T-helper 1 cell treated with Interleukin-12 subunit alpha and Interleukin-12 subunit beta and Interleukin-4 antibody, amounts not matched to agents 30 ng/mL and 1 ng/mL, for 36 hours (primary cell): ENCODE results near the gene HNF1A. TPM values are rescaled to one million over a fixed set of nuclear protein-coding genes. Genes with fewer than 3 reads are reported as not detected.

Experiments
- intact Hi-C: fragments of 100-400 bp; cut with micrococcal nuclease; formaldehyde crosslinking; loops from one replicate; pipeline ENCODE4 v1.15.1; 2024
- total RNA-seq: library from RNA; stranded (reverse); gene quantifications from 2 replicates; pipeline ENCODE4 v1.2.3, GENCODE V29; 2022

The HNF1A gene
- total RNA-seq, 1 donor from 2014 or later = not detected

DNA sequence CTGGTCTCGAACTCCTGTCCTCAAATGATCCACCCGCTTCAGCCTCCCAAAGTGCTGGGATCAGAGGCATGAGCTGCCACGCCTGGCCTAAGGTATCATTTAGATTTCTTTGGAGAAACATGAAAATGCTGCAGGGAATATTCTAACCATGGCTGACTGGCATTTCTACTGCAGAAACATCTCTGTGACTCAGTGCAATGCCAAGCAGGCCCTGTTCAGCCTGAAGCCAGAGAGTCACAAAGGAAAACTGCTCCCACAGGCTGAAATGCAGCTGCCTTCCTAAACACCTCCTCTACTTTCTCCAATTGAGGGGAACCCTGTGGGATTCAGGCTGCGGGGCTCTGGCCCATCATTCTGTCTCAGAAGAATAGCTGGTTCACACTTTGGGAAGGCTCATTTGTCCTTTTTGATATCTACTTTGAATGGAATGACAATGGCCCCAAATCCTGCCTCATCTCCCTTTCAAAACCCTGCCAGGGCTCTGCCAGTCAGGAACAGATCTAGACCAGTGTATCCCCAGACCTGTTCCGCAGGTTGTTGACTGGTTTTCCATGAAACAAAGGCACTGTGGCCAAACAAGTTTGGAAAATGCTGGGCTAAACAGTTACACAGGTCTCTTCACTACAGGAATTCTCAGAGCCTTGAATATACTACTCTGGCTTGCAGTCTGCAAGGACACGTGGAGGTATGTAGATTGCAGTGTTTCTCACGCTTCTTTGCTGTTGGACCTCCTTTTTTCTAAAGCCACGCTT lies 30.2 kb downstream of the HNF1A start:
- intact Hi-C loops = no loop called here

DNA sequence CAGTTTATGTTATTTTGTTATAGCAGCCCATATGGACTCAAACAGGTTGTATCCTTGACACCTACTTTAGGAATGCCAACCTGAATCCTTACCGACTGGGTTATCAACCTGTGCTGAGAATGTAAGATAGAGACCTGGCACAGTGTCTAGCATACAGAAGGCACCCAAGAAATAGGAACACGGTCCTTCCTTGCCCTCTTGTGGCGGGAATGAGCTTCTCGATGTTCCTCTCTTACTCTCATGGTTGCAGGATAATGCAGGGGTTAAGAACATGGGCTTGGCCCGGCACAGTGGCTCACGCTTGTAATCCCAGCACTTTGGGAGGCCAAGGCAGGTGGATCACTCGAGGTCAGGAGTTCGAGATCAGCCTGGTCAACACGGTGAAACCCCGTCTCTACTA lies 31.4 kb downstream of the HNF1A start:
- intact Hi-C loops = loop anchor here (10.0 kb wide), 1 partner anchor 575 kb away; the partner anchor contains the start of gene COX6A1

DNA sequence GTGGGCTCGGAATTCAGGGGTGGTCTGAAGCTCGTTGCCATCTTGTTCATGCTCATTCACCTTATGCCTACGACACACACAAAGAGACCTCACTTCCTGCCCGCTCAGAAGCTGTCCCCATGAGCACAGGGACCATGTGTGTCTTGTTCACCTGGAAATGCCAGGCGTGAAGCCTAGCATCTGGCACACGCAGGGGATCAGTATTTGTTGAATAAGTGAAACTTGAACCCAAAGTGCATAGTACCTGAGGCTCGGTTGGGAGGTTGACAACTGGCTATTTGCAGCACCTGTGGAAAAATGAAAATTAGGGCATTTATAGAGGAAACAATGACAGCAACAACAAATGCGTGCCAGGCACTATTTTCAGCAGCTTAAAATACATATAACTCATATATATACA lies 32.5 kb downstream of the HNF1A start:
- intact Hi-C loops = loop anchor here (10.0 kb wide), 1 partner anchor 576 kb away; the partner anchor contains the start of gene COX6A1

DNA sequence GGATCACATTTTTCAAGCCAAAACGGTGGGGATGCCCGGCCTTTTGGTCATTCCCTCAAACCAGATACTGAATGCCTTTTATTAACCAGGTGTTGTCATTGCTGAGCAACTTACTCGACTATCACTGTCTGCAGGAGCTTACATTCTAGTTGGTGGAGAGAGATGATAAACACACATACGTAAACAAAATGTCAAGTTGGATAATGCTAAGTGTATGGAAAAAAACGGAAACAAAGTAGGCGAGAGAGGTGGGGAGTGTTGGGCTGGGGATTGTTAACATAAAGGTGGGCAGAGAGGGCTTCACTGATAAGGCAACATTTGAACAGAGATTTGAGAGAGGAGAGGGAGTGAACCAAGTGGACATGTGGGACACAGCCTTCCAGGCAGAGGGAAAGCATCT lies 33.5 kb downstream of the HNF1A start:
- intact Hi-C loops = loop anchor here (10.0 kb wide), 1 partner anchor 577 kb away; the partner anchor contains the start of gene COX6A1

DNA sequence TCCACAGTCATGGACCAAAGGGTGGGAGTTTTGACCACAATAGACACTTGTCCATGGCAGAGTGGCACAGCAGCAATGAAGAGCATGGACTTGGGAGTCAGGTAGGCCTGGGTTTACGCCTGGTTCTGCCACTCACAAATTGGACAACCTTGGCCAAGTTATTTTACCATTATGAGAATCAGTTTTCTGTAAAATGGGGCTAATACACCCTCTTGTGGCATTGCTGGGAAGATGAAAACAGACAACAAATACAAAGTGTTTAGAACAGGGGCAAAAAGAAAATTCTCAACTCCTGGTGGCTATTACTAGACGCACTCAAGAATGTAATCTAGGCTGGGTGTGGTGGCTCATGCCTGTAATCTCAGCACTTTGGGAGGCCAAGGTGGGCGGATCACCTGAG lies 35.4 kb downstream of the HNF1A start:
- intact Hi-C loops = loop anchor here (10.0 kb wide), 1 partner anchor 579 kb away; the partner anchor contains the start of gene COX6A1

DNA sequence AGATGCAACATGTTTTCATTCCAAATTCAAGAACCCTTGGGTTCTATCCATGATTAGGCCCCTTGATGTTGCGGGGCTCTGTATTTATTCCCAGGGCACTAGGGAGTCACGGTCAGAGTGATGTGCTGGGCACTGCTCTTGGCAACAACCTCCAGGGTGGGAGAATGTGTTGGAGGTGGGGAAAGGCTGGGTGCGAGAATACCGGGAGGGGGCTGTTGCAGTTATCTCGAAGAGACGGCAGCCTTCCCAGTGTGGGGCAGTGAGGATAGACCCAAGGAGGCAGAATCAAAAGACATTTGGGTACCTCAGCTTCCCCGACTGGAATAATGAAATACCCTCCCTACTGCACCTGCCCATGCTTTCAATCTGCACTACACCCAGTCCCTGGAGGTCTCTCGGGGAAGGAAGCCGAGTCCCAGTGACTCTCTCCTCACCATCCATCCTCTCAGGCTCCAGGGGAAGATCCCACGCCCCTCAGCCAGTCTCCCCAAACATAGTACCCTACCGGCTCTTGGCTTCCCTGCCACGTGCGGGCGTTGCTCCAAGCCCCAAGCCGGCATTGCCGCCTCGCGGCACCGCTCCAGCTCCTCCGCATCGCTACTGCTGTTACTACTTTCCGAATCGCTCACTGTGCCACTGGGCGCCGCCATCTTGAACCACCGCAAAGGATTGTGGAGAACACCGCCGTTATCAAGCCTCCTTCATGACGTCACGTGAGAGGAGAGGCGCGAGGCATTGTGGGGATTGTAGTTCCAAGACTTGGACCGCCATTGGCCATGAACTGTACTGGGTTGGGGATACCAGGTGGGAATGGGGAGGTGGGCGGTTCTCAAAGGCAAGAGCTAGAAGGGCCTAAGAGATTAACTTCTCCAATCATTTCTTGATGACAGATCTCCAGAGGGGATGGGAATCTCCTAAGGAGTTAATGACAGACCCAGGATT lies 37.8 kb downstream of the HNF1A start, which contains the start of gene C12orf43:
Gene C12orf43 (minus strand): TSS at position 663 of the 942 bp plus-strand sequence. CDS start 13 bp downstream, at position 650.
- intact Hi-C loops = loop anchor here (1.0 to 10.0 kb wide), 15 partner anchors 11 to 581 kb away; partner anchors contain the start of genes CAMKK2, COQ5, COX6A1 and OASL

DNA sequence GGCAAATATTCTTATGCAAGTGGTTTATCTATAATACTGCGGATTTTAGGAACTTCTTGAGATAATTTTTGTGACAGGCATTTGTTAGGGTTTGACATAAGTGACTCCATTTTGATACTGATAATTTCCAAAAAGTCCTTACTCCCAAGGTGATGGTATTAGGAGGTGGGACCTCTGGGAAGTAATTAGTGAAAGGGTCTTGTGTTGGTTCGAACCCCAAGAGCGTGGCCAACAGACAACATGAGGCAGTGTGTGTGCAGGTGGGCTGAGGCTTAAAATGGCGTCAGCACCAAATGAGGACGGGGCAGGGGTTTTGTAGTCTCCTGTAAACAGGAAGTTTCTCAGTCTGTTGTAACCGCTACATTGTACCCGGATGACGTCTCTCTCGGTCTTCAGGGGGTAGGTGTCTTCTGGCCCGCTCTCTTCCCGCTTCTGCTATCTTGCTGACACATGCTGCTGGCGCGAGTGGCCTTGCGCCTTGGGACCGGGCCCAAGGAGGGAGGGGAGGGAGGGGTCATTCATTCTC lies 39.7 kb downstream of the HNF1A start:
- intact Hi-C loops = loop anchor here (2.0 to 10.0 kb wide), 3 partner anchors 204 to 583 kb away; partner anchors contain the start of genes CAMKK2 and COX6A1

DNA sequence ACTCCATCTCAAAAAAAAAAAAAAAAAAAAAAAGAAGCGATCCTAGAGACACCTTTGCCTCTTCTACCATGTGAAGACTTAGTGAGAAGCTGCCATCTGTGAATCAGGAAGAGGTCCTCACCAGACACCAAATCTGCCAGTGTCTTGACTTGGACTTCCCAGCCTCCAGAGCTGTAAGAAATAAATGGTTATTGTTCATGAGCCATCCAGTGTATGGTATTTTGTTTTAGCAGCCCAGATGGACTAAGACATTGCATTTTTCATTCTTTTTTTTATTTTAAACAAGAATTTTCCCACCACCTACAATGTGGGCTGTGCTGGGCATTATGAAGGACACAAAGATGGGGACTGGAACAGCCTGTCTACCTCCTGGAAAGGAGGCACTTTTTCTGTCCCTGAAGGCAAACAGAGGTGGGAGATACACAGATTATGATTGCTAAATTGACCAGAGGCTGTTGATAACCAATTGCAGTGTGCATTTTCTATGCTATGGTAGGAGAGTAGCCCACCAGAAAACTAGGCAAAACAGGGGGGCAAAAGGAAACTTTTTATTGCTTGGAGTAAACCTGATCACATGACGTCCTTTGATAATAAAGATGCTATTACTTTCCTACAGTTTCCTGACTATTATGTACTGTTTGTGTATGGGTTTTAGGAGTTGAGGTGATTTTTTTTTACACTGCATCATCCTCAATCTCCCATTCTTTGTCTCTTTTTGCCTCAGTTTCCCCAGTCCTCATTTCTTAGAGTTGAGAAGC lies 40.7 kb downstream of the HNF1A start:
- intact Hi-C loops = loop anchor here (5.0 to 10.0 kb wide), 2 partner anchors 203 to 584 kb away; partner anchors contain the start of gene COX6A1

DNA sequence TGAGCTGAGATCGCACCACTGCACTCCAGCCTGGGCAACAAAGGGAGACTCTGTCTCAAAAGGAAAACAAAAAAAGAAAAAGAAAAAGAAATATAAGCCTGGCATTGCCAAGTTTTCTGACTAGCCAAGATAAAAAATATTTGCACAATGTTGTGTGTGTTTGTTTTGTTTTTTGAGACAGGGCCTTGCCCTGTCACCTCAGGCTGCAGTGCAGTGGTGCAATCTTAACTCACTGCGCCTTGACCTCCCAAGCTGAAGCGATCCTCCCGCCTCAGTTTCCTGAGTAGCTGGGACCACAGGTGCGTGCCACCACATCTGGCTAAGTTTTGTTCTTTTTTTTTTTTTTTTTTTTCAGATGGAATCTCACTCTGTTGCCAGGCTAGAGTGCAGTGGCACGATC lies 43.4 kb downstream of the HNF1A start:
- intact Hi-C loops = no loop called here

DNA sequence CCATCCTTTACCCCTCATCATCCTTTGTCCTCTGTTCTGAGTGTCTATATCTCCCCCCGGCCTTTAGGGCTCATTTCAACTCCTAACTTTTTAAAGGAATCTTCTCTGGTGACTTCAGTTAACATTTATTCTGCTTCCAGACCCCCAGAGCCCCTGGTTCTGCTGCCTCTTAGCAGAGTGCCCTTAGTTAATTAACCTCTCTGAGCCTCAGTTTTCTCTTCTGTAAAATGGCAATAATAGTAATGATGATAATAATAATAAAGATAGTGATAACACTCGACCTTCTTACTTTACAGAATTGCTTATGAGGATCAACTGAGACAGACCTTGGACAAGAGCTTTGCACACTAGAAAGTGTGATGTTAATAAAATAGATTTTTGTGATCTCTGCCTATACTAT lies 44.4 kb downstream of the HNF1A start:
- intact Hi-C loops = no loop called here

DNA sequence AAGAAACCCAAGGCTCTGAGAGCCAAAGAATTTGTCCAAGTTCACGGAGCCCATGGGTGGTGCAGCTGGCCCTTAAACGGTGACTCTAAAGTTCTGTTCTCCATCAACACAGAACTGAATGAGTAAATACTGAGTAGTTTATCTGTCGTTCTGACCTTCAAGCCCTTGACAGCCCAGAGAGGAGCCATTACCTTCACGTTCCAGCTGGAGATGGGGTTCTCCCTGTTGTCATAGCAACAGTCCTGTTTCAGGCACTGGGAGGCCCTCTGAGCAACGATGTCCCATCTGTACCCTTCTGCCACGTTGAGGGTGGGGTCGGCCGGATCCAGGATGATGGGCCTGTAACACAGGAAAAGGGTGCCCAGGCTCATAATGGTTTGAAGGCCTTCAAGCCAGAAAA lies 45.5 kb downstream of the HNF1A start:
- intact Hi-C loops = no loop called here

DNA sequence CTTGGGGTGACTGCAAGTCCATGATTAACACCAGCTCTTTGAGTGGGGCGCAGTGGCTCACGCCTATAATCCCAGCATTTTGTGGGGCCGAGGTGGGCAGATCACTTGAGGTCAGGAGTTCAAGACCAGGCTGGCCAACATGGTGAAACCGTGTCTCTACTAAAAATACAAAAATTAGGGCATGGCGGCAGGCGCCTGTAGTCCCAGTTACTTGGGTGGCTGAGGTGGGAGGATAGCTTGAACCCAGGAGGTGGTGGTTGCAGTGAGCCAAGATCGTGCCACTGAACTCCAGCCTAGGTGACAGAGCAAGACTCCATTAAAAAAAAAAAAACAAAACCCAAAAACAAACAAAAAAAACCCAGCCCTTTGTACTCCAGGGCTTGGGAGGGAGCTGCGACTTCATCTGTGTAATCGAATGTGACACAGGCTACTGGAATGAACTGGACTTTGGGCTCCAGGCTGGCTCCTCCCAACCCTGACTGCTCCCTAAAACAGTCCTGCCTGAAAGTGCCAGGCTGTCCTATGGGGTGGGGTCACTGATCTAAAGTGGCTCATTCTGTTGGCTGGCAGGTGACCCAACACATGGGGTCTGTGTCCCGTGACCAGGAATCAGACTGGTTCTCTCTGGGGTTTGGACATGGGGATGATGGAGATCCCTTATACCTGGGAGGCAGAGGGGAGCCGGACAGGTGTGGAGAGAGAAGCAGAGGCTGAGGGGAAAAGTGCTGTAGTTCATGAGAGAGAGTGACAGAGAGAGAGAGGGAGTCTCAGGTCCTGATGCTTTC lies 47.3 kb downstream of the HNF1A start:
- intact Hi-C loops = no loop called here

DNA sequence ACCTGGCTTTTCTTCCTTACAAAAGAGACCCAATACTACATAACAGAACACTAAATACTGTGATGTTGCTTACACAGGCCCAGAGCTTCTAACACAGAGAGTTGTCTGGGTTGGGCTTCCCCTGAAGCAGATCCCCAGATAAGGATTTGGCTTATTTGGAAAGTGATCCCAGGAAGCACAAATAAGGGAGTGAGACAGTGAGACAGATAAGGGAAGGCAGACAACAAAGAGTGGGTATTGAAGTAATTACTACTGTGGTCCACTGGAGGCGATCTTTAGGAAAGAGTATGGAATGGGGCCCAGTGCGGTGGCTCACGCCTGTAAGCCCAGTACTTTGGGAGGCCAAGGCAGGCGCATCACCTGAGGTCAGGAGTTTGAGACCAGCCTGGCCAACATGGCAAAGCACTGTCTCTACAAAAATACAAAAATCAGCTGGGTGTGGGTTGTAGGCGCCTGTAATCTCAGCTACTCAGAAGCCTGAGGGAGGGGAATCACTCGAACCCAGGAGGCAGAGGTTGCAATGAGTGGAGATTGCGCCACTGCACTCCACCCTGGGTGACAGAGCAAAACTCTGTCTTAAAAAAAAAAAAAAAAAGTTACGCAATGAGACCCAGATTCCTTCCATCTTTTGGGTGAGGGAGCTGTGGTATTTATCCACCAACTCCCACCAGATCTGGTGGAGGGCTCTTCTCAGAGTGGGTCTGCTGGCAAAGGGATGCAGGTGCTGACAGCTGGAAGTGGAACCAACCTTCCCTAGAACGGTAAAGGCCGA lies 48.1 kb downstream of the HNF1A start:
- intact Hi-C loops = no loop called here

DNA sequence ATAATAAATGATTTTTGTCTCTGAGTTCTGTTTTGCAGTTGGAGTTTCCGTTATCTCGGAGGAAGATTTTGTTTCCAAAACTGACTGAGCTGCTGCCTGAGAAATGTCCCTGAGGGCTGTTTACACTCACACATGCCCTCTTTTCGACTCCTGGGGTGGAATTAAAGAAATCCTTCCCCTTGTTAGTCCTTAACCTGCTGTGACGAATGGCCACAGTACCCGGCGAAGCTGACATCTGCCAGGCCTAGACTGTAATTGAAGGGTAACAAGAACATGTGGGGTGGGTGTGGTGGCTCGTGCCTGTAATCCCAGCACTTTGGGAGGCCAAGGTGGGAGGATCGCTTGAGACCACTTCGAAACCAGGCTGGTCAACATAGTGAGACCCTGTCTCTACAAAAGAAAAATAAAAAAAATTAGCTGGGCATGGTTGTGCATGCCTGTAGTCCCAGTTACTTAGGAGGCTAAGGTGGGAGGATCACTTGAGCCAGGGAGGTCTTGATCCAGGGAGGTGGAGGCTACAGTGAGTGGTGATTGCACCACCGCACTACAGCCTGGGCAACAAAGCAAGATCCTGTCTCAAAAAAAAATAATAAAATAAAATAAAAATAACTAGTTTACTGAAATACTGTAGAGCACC lies 52.4 kb downstream of the HNF1A start:
- intact Hi-C loops = no loop called here

DNA sequence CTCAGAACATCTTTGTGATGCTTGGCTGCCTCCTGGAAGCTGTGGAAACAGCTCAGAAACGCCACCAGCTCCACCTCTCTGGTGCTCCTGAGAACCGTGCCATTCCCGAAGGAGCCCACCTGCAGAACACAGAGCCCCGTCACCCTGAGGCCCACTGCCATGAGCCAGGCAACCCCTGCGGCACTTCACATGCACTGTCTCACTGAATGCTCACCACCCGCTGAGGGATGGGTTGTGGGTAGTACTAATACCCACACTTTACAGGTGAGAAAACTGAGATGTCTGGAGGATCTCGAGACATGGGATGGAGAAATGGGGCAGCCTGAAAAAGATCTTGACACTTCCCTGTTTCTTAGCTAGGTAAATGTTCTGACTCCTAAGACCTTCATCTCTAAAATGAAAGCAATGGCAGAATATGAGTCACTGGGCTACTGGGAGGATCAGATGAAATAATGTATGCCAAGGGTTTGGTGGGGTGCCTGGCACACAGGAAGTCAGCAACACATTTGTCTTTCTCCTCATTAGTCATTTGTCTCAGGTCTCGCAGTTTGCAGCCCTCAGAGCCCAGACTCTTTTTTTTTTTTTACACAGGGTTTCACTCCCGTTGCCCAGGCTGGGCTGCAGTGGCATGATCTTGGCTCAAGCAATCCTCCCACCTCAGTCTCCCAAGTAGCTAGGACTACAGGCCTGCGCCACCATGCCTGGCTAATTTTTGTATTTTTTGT lies 55.4 kb downstream of the HNF1A start:
- intact Hi-C loops = loop anchor here (1.0 kb wide), 3 partner anchors 17 to 28 kb away; partner anchors contain the start of gene C12orf43

DNA sequence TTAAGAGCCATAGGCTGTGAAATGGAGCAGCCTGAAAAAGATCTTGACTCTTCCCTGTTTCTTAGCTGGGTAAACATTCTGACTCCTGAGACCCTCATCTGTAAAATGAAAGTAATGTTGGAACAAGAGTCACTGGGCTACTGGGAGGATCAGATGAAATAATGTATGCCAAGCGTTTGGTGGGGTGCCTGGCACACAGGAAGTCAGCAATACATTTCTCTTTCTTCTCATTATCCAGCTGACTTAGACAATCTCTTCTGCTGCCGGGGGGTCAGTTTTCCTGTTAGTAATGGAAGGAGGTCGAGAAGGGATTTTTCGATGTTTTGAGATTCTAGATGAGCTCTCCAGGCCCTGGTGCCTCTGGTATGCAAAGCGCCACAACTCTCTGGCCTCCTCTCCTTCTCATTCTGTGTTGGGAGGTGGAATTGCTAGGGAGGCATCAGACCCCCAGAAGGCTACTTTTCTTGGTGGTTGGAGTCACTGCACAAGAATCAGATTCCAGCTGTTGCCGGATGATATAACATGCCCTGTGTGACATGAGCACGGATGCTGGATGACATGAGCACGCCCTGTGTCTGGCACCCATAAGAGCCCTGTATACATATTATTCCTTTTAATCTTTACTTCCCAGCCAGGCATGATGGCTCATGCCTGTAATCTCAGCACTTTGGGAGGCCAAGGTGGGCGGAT lies 56.4 kb downstream of the HNF1A start:
- intact Hi-C loops = loop anchor here (1.0 kb wide), 2 partner anchors 18 to 26 kb away; partner anchors contain the start of gene C12orf43

DNA sequence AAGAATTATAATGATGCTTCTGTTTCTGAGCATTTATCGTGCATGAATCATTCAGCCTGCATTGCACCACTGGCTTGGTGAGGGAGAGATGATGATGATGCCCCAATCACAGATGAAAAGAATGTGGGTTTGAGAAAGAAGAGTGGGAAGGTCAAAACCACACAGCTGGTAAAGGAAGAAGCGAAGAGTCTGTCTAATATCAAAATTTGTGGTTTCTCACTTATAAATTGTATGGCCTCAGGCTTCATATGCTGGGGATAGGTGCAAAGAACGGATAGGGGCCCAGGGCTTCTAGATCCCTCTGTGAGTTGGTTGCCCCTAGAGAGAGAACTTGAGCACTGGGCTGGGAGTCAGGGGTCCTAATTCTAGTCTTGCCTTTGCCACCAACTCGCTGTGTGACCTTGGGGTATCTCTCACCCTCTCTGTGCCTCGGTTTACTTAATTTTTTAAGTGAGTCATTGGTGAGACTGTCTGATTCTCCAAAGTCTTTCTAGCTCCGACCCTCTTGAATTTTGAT lies 58.5 kb downstream of the HNF1A start:
- intact Hi-C loops = no loop called here
